CD14-positive monocyte (primary cell): ENCODE measurements around the gene PARP8. TPM values are rescaled to one million over a fixed set of nuclear protein-coding genes. Genes with fewer than 3 reads are reported as not detected.

Source experiments
- DNase-seq, 3 donors: peaks; one replicate each; pipeline ENCODE4 v3.0.0-alpha.2; 2011 to 2022
- H2AFZ ChIP-seq: 2 replicates; pipeline ENCODE4 v1.6.0; 2012; ENCODE audit warnings: mild to moderate bottlenecking, low read depth, low read length, inconsistent platforms; ENCODE audit not compliant: insufficient read depth, poor library complexity, severe bottlenecking
- H3K27ac ChIP-seq, 2 donors: 1 replicate in 1 of 2; 2 replicates in 1 of 2; pipeline ENCODE4 v1.5.1; 2012 to 2013; ENCODE audit warnings: low read length in 2 of 2, control low read depth in 1 of 2, inconsistent platforms in 1 of 2, low read depth in 1 of 2, mild to moderate bottlenecking in 1 of 2
- H3K27me3 ChIP-seq, 2 donors: one replicate each; pipeline versions ENCODE4 v1.6.0 to v1.6.1; 2011 to 2013; ENCODE audit warnings: low read length in 2 of 2; ENCODE audit not compliant: control insufficient read depth in 2 of 2, insufficient read depth in 2 of 2
- H3K36me3 ChIP-seq, 2 donors: replicated peaks in 1 of 2; 1 replicate in 1 of 2; 2 replicates in 1 of 2; pipeline versions ENCODE4 v1.5.1 to v1.6.1; 2012 to 2013; ENCODE audit warnings: low read length in 2 of 2, control low read depth in 1 of 2, inconsistent platforms in 1 of 2, mild to moderate bottlenecking in 1 of 2; ENCODE audit not compliant: insufficient read depth in 2 of 2, control insufficient read depth in 1 of 2
- H3K4me1 ChIP-seq, 2 donors: 1 replicate in 1 of 2; 2 replicates in 1 of 2; pipeline versions ENCODE4 v1.5.1 to v1.6.1; 2012 to 2013; ENCODE audit warnings: low read length in 2 of 2, control low read depth in 1 of 2, inconsistent platforms in 1 of 2, mild to moderate bottlenecking in 1 of 2, moderate library complexity in 1 of 2; ENCODE audit not compliant: insufficient read depth in 2 of 2, control insufficient read depth in 1 of 2
- H3K4me2 ChIP-seq: replicated peaks from 2 replicates; pipeline ENCODE3; 2012; ENCODE audit warnings: low read length, moderate library complexity, mild to moderate bottlenecking; ENCODE audit not compliant: poor library complexity, severe bottlenecking; ENCODE audit errors: extremely low read depth
- H3K4me3 ChIP-seq, 3 experiments: fragments of 200-600 bp in 1 of 3; sonication (generic) in 1 of 3; replicated peaks in 1 of 3; 1 replicate in 2 of 3; 2 replicates in 1 of 3; pipeline ENCODE4 v1.5.1; 2011 to 2013; ENCODE audit warnings: low read length in 3 of 3, mild to moderate bottlenecking in 3 of 3, control low read depth in 2 of 3, low read depth in 2 of 3, inconsistent platforms in 1 of 3, moderate library complexity in 1 of 3
- H3K79me2 ChIP-seq: 2 replicates; pipeline ENCODE4 v1.6.0; 2012; ENCODE audit warnings: mild to moderate bottlenecking, control low read depth, inconsistent platforms, low read length, moderate library complexity; ENCODE audit not compliant: insufficient read depth
- H3K9ac ChIP-seq: 2 replicates; pipeline ENCODE4 v1.6.0; 2017; ENCODE audit warnings: low read length, mild to moderate bottlenecking; ENCODE audit not compliant: insufficient read depth, poor library complexity, severe bottlenecking
- H3K9me3 ChIP-seq, 2 donors: replicated peaks in 1 of 2; 1 replicate in 1 of 2; 2 replicates in 1 of 2; pipeline versions ENCODE4 v1.5.1 to v1.6.1; 2012 to 2013; ENCODE audit warnings: low read length in 2 of 2, control low read depth in 1 of 2; ENCODE audit not compliant: control insufficient read depth in 1 of 2, insufficient read depth in 1 of 2
- H4K20me1 ChIP-seq: 2 replicates; pipeline ENCODE4 v1.6.0; 2012; ENCODE audit warnings: mild to moderate bottlenecking, low read length, control low read depth, moderate library complexity; ENCODE audit not compliant: insufficient read depth
- H3K27ac Mint-ChIP-seq, 7 donors: one replicate each; pipeline ENCODE4 v1.8.0; 2020; ENCODE audit warnings: mild to moderate bottlenecking in 7 of 7, mixed read lengths in 7 of 7, moderate library complexity in 6 of 7, inconsistent platforms in 2 of 7
- H3K27me3 Mint-ChIP-seq, 3 donors: one replicate each; pipeline ENCODE4 v1.8.0; 2021 to 2022; ENCODE audit warnings: low read depth in 3 of 3, mild to moderate bottlenecking in 3 of 3, mixed read lengths in 3 of 3, moderate library complexity in 3 of 3, inconsistent platforms in 1 of 3
- H3K36me3 Mint-ChIP-seq, 2 donors: one replicate each; pipeline ENCODE4 v1.8.0; 2020; ENCODE audit warnings: mixed read lengths in 2 of 2, inconsistent platforms in 1 of 2, mild to moderate bottlenecking in 1 of 2
- H3K4me1 Mint-ChIP-seq: one replicate; pipeline ENCODE4 v1.8.0; 2020; ENCODE audit warnings: mild to moderate bottlenecking, mixed read lengths
- H3K4me3 Mint-ChIP-seq, 2 donors: one replicate each; pipeline ENCODE4 v1.8.0; 2020; ENCODE audit warnings: mild to moderate bottlenecking in 2 of 2, mixed read lengths in 2 of 2, moderate library complexity in 1 of 2
- H3K9me3 Mint-ChIP-seq, 7 donors: one replicate each; pipeline ENCODE4 v1.8.0; 2020 to 2022; ENCODE audit warnings: mixed read lengths in 7 of 7, mild to moderate bottlenecking in 6 of 7, moderate library complexity in 6 of 7, inconsistent platforms in 2 of 7
- WGBS: methylation state at CpG from one replicate; pipeline ENCODE4 v1.1.5; 2013; ENCODE audit warnings: missing lambda C conversion rate; ENCODE audit not compliant: insufficient coverage; 5-methylcytosine and 5-hydroxymethylcytosine counted together
- intact Hi-C, 2 donors: fragments of 100-400 bp; cut with micrococcal nuclease; formaldehyde crosslinking; loops; one replicate each; pipeline versions ENCODE4 v1.15.0 to v1.15.1; 2023
- polyA plus RNA-seq, 3 donors: library from polyadenylated mRNA; depleted of rRNA in 1 of 3; unstranded in 2 of 3; stranded (reverse) in 1 of 3; fragments of 300-500 nt in 2 of 3; fragments of >200 nt in 1 of 3; fragmentation: Illumina TruSeq in 2 of 3; gene quantifications; 1 replicate in 2 of 3; 2 replicates in 1 of 3; pipeline ENCODE4 v1.2.3, GENCODE V29; 2012 to 2021
- TF ChIP-seq, protein P1 (sequence below): fragments of 200-600 bp; IDR thresholded peaks from one replicate; pipeline ENCODE4 v1.8.0; 2022; ENCODE audit warnings: antibody characterized with exemption, mild to moderate bottlenecking

PARP8 gene
- polyA plus RNA-seq, 3 donors = 27.5 to 170 (median 40.6) TPM

DNA sequence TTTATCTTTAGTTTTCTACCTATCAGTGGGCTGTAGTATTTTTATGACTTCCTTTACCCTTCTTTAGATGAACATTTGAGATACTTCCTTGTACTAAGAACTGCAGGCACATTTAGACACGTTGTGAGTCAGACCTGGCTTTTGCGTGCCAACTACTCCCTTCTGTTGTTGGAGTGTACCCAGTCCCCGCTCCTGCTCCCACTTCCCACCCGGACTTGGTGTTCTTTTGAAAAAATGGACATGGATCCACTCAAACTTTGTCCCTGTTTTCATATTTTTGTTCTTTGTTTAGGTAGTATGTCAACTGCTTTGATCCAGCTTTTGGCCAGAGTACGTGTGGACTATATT is 60.7 kb downstream of the PARP8 start:
- peaks cover 0 to 5% of the 10 kb centered on the region in 2 donors for H3K36me3 Mint-ChIP-seq
- H3K9me3 ChIP-seq = no peaks in the 10 kb centered on the region
- H3K79me2 ChIP-seq = peaks cover 100% of the 10 kb centered on the region
- no peaks in the 10 kb centered on the region for H3K27me3 Mint-ChIP-seq
- H2AFZ ChIP-seq = no peak overlapping the region
- no peaks in the 10 kb centered on the region for H3K27me3 ChIP-seq
- peaks cover 31% of the 10 kb centered on the region for H3K4me1 Mint-ChIP-seq
- peak overlapping the region in 6 of 7 donors; percentile 43 to 71 (median 58) for H3K27ac Mint-ChIP-seq
- intact Hi-C loops = no loop called here
- H3K9me3 Mint-ChIP-seq = peaks cover 0 to 3% (median 0%) of the 10 kb centered on the region in 7 donors
- no peak overlapping the region for H3K9ac ChIP-seq
- peaks cover 100% of the 10 kb centered on the region for H4K20me1 ChIP-seq
- H3K4me3 Mint-ChIP-seq = no peak overlapping the region
- TF ChIP-seq, protein P1, sequence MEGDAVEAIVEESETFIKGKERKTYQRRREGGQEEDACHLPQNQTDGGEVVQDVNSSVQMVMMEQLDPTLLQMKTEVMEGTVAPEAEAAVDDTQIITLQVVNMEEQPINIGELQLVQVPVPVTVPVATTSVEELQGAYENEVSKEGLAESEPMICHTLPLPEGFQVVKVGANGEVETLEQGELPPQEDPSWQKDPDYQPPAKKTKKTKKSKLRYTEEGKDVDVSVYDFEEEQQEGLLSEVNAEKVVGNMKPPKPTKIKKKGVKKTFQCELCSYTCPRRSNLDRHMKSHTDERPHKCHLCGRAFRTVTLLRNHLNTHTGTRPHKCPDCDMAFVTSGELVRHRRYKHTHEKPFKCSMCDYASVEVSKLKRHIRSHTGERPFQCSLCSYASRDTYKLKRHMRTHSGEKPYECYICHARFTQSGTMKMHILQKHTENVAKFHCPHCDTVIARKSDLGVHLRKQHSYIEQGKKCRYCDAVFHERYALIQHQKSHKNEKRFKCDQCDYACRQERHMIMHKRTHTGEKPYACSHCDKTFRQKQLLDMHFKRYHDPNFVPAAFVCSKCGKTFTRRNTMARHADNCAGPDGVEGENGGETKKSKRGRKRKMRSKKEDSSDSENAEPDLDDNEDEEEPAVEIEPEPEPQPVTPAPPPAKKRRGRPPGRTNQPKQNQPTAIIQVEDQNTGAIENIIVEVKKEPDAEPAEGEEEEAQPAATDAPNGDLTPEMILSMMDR = no peak
- H3K4me3 ChIP-seq = no peak overlapping the region
- no CpG with 5 or more reads among the region's 5 CpGs for WGBS
- H3K36me3 ChIP-seq = no peaks in the 10 kb centered on the region
- peak overlapping the region in 1 of 2 donors; percentile 67 for H3K27ac ChIP-seq
- no peak overlapping the region for H3K4me2 ChIP-seq
- peak; percentile 26 to 72 (median 27) for DNase-seq
- peaks cover 0 to 21% of the 10 kb centered on the region in 2 donors for H3K4me1 ChIP-seq

- TF ChIP-seq, protein P1 = no peak
- no CpG with 5 or more reads among the region's 2 CpGs for WGBS
- intact Hi-C loops = no loop called here
- Histone ChIP-seq H3K79me2 (peaks cover 100% of the 10 kb centered on the region), H3K9ac (no peak overlapping the region), H3K36me3 (no peaks in the 10 kb centered on the region), H3K27ac (peak overlapping the region in 1 of 2 donors; percentile 67), H3K9me3 (no peaks in the 10 kb centered on the region), H2AFZ (no peak overlapping the region), H3K4me1 (peaks cover 0 to 21% of the 10 kb centered on the region in 2 donors), H3K27me3 (no peaks in the 10 kb centered on the region), H3K4me3 (no peak overlapping the region), H4K20me1 (peaks cover 100% of the 10 kb centered on the region), H3K4me2 (no peak overlapping the region)
- H3K4me1 Mint-ChIP-seq = peaks cover 25% of the 10 kb centered on the region
- H3K9me3 Mint-ChIP-seq = peaks cover 0 to 5% (median 0%) of the 10 kb centered on the region in 7 donors
- DNase-seq = no peak
- peaks cover 0 to 5% of the 10 kb centered on the region in 2 donors for H3K36me3 Mint-ChIP-seq
- H3K27ac Mint-ChIP-seq = no peak overlapping the region
- no peaks in the 10 kb centered on the region for H3K27me3 Mint-ChIP-seq
- no peak overlapping the region for H3K4me3 Mint-ChIP-seq
These were observed 61.4 kb downstream of the PARP8 start for GRCh38 chr5:50727845-50728244.
